Measurements from ENCODE around the gene CTRL.
"Not testable (repeated sequence)": the region's sequence is repeated elsewhere in the genome, so short reads cannot be mapped to it uniquely, and the experiment has no call there.

Gene CTRL

GRCh38 chr16:67940446-67941089 is 8.9 kb upstream of the CTRL start:
- DNase-seq, result no peak

- no peak for DNase-seq
Observed at GRCh38 chr16:67939507-67940445, 8.1 kb upstream of the CTRL start.

GRCh38 chr16:67937713-67938112 is 6.1 kb upstream of the CTRL start:
- not testable (repeated sequence) for DNase-seq

GRCh38 chr16:67936880-67937605 is 5.4 kb upstream of the CTRL start:
- peak; percentile 67 for DNase-seq

- peak; percentile 31 for DNase-seq
Observed at GRCh38 chr16:67936124-67936879, 4.6 kb upstream of the CTRL start, which contains the start of gene PSMB10. Gene PSMB10, minus strand, starts transcription at chr16:67936850. Its CDS starts 101 bp downstream, at chr16:67936749.

GRCh38 chr16:67935402-67936123 is 3.9 kb upstream of the CTRL start:
- DNase-seq, result peak; percentile 90

- no peak for DNase-seq
Observed at GRCh38 chr16:67935101-67935401, 3.4 kb upstream of the CTRL start.

GRCh38 chr16:67934306-67935100 is 2.8 kb upstream of the CTRL start:
- peak; percentile 16 for DNase-seq

GRCh38 chr16:67933805-67934204 is 2.1 kb upstream of the CTRL start:
- DNase-seq, result no peak

GRCh38 chr16:67932462-67932840 is 789 bp upstream of the CTRL start:
- DNase-seq, result no peak

- no peak for DNase-seq
Observed at GRCh38 chr16:67930678-67931211, 917 bp downstream of the CTRL start.

GRCh38 chr16:67930191-67930590 is 1.5 kb downstream of the CTRL start:
- no peak for DNase-seq

GRCh38 chr16:67928561-67929364 is 2.9 kb downstream of the CTRL start:
- DNase-seq, result peak; percentile 53

GRCh38 chr16:67928147-67928546 is 3.5 kb downstream of the CTRL start:
- no peak for DNase-seq

GRCh38 chr16:67927131-67927941 is 4.3 kb downstream of the CTRL start:
- DNase-seq, result no peak

GRCh38 chr16:67926181-67926750 is 5.4 kb downstream of the CTRL start:
- no peak for DNase-seq

- no peak for DNase-seq
Observed at GRCh38 chr16:67924140-67924906, 7.3 kb downstream of the CTRL start.

Measured in fibroblast of upper back skin (primary cell).